HepG2 (cell line): ENCODE measurements around the gene GRAP. TPM values are rescaled to one million over a fixed set of nuclear protein-coding genes. Genes with fewer than 3 reads are reported as not detected.

Experiments
- CC2D1A ChIP-seq: sonication (generic); formaldehyde crosslinking; IDR thresholded peaks from 2 replicates; pipeline ENCODE4 v1.8.1; 2023; ENCODE audit warnings: mild to moderate bottlenecking, missing genetic modification reagents
- HOXA3 ChIP-seq: sonication (generic); formaldehyde crosslinking; IDR thresholded peaks from 2 replicates; pipeline ENCODE4 v1.5.0; 2020; ENCODE audit warnings: missing genetic modification reagents
- SOX5 ChIP-seq: IDR thresholded peaks from 2 replicates; pipeline ENCODE4 v1.6.1; 2016; ENCODE audit warnings: borderline replicate concordance
- TBX2 ChIP-seq: sonication (generic); formaldehyde crosslinking; IDR thresholded peaks from 2 replicates; pipeline ENCODE4 v1.5.0; 2020; ENCODE audit warnings: missing genetic modification reagents, mild to moderate bottlenecking, borderline replicate concordance
- TP53 ChIP-seq: sonication (generic); formaldehyde crosslinking; conservative IDR thresholded peaks from 2 replicates; pipeline ENCODE4 v1.4.0; 2020; ENCODE audit warnings: missing genetic modification reagents
- ZNF143 ChIP-seq: sonication (generic); formaldehyde crosslinking; IDR thresholded peaks from 2 replicates; pipeline ENCODE4 v1.4.0; 2020; ENCODE audit warnings: missing genetic modification reagents
- ZNF180 ChIP-seq: sonication (generic); formaldehyde crosslinking; IDR thresholded peaks from 2 replicates; pipeline ENCODE4 v1.4.0; 2020; ENCODE audit warnings: low read depth, missing genetic modification reagents, borderline replicate concordance
- ZNF326 ChIP-seq: sonication (generic); formaldehyde crosslinking; IDR thresholded peaks from 2 replicates; pipeline ENCODE4 v1.4.0; 2020; ENCODE audit warnings: missing genetic modification reagents, borderline replicate concordance
- ZNF616 ChIP-seq: sonication (generic); formaldehyde crosslinking; IDR thresholded peaks from 2 replicates; pipeline ENCODE4 v1.5.0; 2020; ENCODE audit warnings: low read depth, mild to moderate bottlenecking, missing genetic modification reagents
- ZNF75D ChIP-seq: sonication (generic); formaldehyde crosslinking; IDR thresholded peaks from 2 replicates; pipeline ENCODE4 v1.8.1; 2023; ENCODE audit warnings: missing genetic modification reagents, mild to moderate bottlenecking, borderline replicate concordance
- ZNF788 ChIP-seq: sonication (generic); formaldehyde crosslinking; IDR thresholded peaks from 2 replicates; pipeline ENCODE4 v1.5.0; 2020; ENCODE audit warnings: mild to moderate bottlenecking, missing genetic modification reagents, borderline replicate concordance
- polyA plus RNA-seq, 8 experiments: library from polyadenylated mRNA; depleted of rRNA in 3 of 8; stranded (reverse) in 7 of 8; unstranded in 1 of 8; fragments of >200 nt; fragmentation: Illumina TruSeq in 4 of 8; extraction: Trizol in 4 of 8; gene quantifications; 2 replicates each; pipeline versions ENCODE4 v1.2.1 to v1.2.3, GENCODE V29; 2011 to 2016; ENCODE audit warnings: low read depth in 4 of 8, missing spikeins in 1 of 8, mixed read lengths in 1 of 8; ENCODE audit not compliant: insufficient read depth in 1 of 8
- total RNA-seq, 5 experiments: library from RNA; depleted of rRNA; stranded (reverse); fragments of >200 nt; fragmentation: Illumina TruSeq; extraction: Trizol; gene quantifications; 2 replicates each; pipeline ENCODE4 v1.2.3, GENCODE V29; 2016; ENCODE audit warnings: low read depth in 1 of 5
- TF ChIP-seq, protein P1 (sequence below): sonication (generic); formaldehyde crosslinking; conservative IDR thresholded peaks from 2 replicates; pipeline ENCODE4 v1.8.0; 2022; ENCODE audit warnings: mild to moderate bottlenecking, moderate library complexity, missing genetic modification reagents
- TF ChIP-seq, protein P2 (sequence below): sonication (generic); formaldehyde crosslinking; conservative IDR thresholded peaks from 2 replicates; pipeline ENCODE4 v1.5.0; 2020; ENCODE audit warnings: missing genetic modification reagents
- TF ChIP-seq, protein P3 (sequence below): sonication (generic); formaldehyde crosslinking; IDR thresholded peaks from 2 replicates; pipeline ENCODE4 v1.4.0; 2020; ENCODE audit warnings: missing genetic modification reagents
- TF ChIP-seq, protein P4 (sequence below): sonication (generic); formaldehyde crosslinking; IDR thresholded peaks from 2 replicates; pipeline ENCODE4 v1.8.0; 2022; ENCODE audit warnings: mild to moderate bottlenecking, missing genetic modification reagents, moderate library complexity
- TF ChIP-seq, protein P5 (sequence below), 2 experiments: sonication (generic) in 1 of 2; formaldehyde crosslinking in 1 of 2; IDR thresholded peaks; 2 replicates each; pipeline versions ENCODE4 v1.4.0 to v1.6.1; 2018 to 2020; ENCODE audit warnings: missing genetic modification reagents in 2 of 2, borderline replicate concordance in 1 of 2, low read depth in 1 of 2, mild to moderate bottlenecking in 1 of 2, missing biosample characterization in 1 of 2

The GRAP gene
- total and polyA plus RNA-seq, 2 of the 13 experiments (the other 11 are each of a cell fraction or from before 2014, with no cell fraction given): 0.77 to 1.7 TPM

DNA sequence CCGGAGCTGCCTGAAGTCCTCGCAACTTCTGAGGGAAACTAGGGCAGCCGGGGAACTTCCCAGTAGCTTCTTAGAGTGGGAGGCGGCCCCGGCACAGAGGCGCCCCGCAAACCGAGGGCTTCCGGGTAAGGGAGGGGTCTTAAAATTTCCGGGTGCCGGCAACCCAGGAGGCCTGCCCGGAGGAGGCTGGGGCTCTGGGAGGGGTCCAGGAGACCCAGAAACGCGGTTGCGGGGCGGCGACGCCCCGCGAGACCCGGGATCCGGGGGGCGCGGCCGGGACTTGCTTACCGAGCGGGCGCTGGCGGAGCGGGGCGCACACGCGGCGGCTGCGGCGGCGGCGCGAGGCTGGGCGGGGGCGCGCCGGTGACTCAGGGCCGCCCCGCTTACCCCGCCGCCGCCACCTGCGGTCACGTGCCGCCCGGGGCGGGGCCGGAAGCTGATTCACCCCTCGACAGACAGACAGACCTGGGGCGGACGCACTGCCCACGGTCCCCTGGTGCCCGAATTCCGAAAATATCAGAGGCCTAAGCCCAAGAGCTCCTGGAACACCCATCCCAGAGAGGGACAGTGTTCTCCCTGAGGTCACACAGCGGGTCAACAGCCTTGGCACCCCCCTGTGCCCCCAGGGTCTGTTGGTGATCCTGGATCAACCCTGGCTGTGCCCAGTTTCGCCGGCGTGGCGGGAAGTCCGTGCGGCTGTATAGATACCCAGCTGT lies 42.2 kb downstream of the GRAP start, which contains the start of gene FAM83G (continued):
- TF ChIP-seq, protein P1, sequence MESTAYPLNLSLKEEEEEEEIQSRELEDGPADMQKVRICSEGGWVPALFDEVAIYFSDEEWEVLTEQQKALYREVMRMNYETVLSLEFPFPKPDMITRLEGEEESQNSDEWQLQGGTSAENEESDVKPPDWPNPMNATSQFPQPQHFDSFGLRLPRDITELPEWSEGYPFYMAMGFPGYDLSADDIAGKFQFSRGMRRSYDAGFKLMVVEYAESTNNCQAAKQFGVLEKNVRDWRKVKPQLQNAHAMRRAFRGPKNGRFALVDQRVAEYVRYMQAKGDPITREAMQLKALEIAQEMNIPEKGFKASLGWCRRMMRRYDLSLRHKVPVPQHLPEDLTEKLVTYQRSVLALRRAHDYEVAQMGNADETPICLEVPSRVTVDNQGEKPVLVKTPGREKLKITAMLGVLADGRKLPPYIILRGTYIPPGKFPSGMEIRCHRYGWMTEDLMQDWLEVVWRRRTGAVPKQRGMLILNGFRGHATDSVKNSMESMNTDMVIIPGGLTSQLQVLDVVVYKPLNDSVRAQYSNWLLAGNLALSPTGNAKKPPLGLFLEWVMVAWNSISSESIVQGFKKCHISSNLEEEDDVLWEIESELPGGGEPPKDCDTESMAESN (CRISPR knock-in tag): no peak
- TF ChIP-seq, protein P2, sequence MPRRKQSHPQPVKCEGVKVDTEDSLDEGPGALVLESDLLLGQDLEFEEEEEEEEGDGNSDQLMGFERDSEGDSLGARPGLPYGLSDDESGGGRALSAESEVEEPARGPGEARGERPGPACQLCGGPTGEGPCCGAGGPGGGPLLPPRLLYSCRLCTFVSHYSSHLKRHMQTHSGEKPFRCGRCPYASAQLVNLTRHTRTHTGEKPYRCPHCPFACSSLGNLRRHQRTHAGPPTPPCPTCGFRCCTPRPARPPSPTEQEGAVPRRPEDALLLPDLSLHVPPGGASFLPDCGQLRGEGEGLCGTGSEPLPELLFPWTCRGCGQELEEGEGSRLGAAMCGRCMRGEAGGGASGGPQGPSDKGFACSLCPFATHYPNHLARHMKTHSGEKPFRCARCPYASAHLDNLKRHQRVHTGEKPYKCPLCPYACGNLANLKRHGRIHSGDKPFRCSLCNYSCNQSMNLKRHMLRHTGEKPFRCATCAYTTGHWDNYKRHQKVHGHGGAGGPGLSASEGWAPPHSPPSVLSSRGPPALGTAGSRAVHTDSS (CRISPR knock-in tag): no peak
- TF ChIP-seq ZNF788 (CRISPR knock-in tag) (no peak), SOX5 (CRISPR knock-in tag) (peak; percentile 13; the same call in 1 of the 2 replicates), ZNF143 (no peak), CC2D1A (CRISPR knock-in tag) (no peak), ZNF616 (CRISPR knock-in tag) (peak; percentile 50; the same call in 1 of the 2 replicates), TP53 (CRISPR knock-in tag) (no peak; the same call in 1 of the 2 replicates), ZNF180 (CRISPR knock-in tag) (no peak), HOXA3 (CRISPR knock-in tag) (peak; percentile 39; the same call in 1 of the 2 replicates), ZNF326 (no peak), ZNF75D (no peak), TBX2 (peak; percentile 57; the same call in 1 of the 2 replicates)
- TF ChIP-seq, protein P3, sequence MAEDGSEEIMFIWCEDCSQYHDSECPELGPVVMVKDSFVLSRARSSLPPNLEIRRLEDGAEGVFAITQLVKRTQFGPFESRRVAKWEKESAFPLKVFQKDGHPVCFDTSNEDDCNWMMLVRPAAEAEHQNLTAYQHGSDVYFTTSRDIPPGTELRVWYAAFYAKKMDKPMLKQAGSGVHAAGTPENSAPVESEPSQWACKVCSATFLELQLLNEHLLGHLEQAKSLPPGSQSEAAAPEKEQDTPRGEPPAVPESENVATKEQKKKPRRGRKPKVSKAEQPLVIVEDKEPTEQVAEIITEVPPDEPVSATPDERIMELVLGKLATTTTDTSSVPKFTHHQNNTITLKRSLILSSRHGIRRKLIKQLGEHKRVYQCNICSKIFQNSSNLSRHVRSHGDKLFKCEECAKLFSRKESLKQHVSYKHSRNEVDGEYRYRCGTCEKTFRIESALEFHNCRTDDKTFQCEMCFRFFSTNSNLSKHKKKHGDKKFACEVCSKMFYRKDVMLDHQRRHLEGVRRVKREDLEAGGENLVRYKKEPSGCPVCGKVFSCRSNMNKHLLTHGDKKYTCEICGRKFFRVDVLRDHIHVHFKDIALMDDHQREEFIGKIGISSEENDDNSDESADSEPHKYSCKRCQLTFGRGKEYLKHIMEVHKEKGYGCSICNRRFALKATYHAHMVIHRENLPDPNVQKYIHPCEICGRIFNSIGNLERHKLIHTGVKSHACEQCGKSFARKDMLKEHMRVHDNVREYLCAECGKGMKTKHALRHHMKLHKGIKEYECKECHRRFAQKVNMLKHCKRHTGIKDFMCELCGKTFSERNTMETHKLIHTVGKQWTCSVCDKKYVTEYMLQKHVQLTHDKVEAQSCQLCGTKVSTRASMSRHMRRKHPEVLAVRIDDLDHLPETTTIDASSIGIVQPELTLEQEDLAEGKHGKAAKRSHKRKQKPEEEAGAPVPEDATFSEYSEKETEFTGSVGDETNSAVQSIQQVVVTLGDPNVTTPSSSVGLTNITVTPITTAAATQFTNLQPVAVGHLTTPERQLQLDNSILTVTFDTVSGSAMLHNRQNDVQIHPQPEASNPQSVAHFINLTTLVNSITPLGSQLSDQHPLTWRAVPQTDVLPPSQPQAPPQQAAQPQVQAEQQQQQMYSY (CRISPR knock-in tag): no peak
- TF ChIP-seq, protein P4, sequence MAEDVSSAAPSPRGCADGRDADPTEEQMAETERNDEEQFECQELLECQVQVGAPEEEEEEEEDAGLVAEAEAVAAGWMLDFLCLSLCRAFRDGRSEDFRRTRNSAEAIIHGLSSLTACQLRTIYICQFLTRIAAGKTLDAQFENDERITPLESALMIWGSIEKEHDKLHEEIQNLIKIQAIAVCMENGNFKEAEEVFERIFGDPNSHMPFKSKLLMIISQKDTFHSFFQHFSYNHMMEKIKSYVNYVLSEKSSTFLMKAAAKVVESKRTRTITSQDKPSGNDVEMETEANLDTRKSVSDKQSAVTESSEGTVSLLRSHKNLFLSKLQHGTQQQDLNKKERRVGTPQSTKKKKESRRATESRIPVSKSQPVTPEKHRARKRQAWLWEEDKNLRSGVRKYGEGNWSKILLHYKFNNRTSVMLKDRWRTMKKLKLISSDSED (CRISPR knock-in tag): no peak
- TF ChIP-seq, protein P5, sequence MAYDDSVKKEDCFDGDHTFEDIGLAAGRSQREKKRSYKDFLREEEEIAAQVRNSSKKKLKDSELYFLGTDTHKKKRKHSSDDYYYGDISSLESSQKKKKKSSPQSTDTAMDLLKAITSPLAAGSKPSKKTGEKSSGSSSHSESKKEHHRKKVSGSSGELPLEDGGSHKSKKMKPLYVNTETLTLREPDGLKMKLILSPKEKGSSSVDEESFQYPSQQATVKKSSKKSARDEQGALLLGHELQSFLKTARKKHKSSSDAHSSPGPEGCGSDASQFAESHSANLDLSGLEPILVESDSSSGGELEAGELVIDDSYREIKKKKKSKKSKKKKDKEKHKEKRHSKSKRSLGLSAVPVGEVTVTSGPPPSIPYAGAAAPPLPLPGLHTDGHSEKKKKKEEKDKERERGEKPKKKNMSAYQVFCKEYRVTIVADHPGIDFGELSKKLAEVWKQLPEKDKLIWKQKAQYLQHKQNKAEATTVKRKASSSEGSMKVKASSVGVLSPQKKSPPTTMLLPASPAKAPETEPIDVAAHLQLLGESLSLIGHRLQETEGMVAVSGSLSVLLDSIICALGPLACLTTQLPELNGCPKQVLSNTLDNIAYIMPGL (CRISPR knock-in tag; IDR thresholded peaks at IDR 0.05; ENCODE audit: borderline replicate concordance in 1 of 2, low read depth in 1 of 2): peak; percentile 11 to 12; a peak in 2 of 4 replicates
